IMR-90 (cell line): ENCODE results near the gene ARHGEF6. TPM values are rescaled to one million over a fixed set of nuclear protein-coding genes. Genes with fewer than 3 reads are reported as not detected.

ENCODE experiments used
- ATAC-seq: fragments of 200-7000 bp; cut with Tn5 transposase; 2 replicates; pipeline ENCODE4 v1.9.1; 2020; ENCODE audit warnings: low read depth, mild to moderate bottlenecking, moderate library complexity
- BruUV-seq: library from RNA; stranded (reverse); fragments of 400-500 nt; replicated peaks from 2 replicates; lab custom pipeline; 2021; lab: Mats Ljungman, UMichigan
- CTCF ChIA-PET: fragments of 300-600 bp; formaldehyde crosslinking; extraction: SDS; loops from one replicate; lab custom pipeline; 2021; ENCODE audit warnings: antibody characterized with exemption; lab: Yijun Ruan, JAX
- POLR2A ChIA-PET: fragments of 300-600 bp; sonication (Branson Sonifier 250); formaldehyde crosslinking; loops from one replicate; lab custom pipeline; 2022; ENCODE audit warnings: antibody characterized with exemption; ENCODE audit not compliant: unreplicated experiment; lab: Charles Lee
- DNase-seq: peaks from one replicate; pipeline ENCODE4 v3.0.0; 2013
- H2AFZ ChIP-seq: replicated peaks from 2 replicates; pipeline ENCODE3; 2013; ENCODE audit warnings: low read length, mild to moderate bottlenecking; ENCODE audit not compliant: poor library complexity
- H2AK5ac ChIP-seq: 2 replicates; pipeline ENCODE4 v1.6.1; 2013; ENCODE audit warnings: low read depth, low read length, inconsistent platforms
- H2AK9ac ChIP-seq: replicated peaks from 2 replicates; pipeline ENCODE3; 2013; ENCODE audit warnings: mild to moderate bottlenecking, low read depth, low read length, moderate library complexity; ENCODE audit not compliant: poor library complexity
- H2BK120ac ChIP-seq: 2 replicates; pipeline ENCODE4 v1.6.1; 2013; ENCODE audit warnings: low read depth, low read length, inconsistent platforms
- H2BK15ac ChIP-seq: 3 replicates; pipeline ENCODE4 v1.6.1; 2013; ENCODE audit warnings: low read depth, low read length, inconsistent platforms
- H2BK20ac ChIP-seq: 2 replicates; pipeline ENCODE4 v1.6.1; 2013; ENCODE audit warnings: low read depth, mild to moderate bottlenecking, inconsistent platforms, low read length, moderate library complexity
- H2BK5ac ChIP-seq: 2 replicates; pipeline ENCODE4 v1.6.1; 2013; ENCODE audit warnings: mild to moderate bottlenecking, low read depth, low read length, inconsistent platforms; ENCODE audit not compliant: poor library complexity, severe bottlenecking
- H3K14ac ChIP-seq: replicated peaks from 2 replicates; pipeline ENCODE4 v1.6.1; 2013; ENCODE audit warnings: low read depth, low read length, inconsistent platforms
- H3K18ac ChIP-seq: 2 replicates; pipeline ENCODE4 v1.6.1; 2013; ENCODE audit warnings: low read depth, low read length, control low read depth
- H3K23ac ChIP-seq: 2 replicates; pipeline ENCODE4 v1.6.1; 2013; ENCODE audit warnings: low read depth, low read length, inconsistent platforms
- H3K27ac ChIP-seq: 2 replicates; pipeline ENCODE4 v1.5.1; 2013; ENCODE audit warnings: mild to moderate bottlenecking, control low read depth, low read length; ENCODE audit not compliant: insufficient read depth
- H3K27me3 ChIP-seq: 2 replicates; pipeline ENCODE4 v1.6.1; 2013; ENCODE audit warnings: low read length; ENCODE audit not compliant: control insufficient read depth, insufficient read depth
- H3K36me3 ChIP-seq: 2 replicates; pipeline ENCODE4 v1.6.1; 2013; ENCODE audit warnings: low read length, mixed read lengths; ENCODE audit not compliant: control insufficient read depth, insufficient read depth
- H3K4ac ChIP-seq: 2 replicates; pipeline ENCODE4 v1.6.1; 2013; ENCODE audit warnings: low read depth, low read length, inconsistent platforms
- H3K4me1 ChIP-seq: 2 replicates; pipeline ENCODE4 v1.6.1; 2013; ENCODE audit warnings: low read length, mixed read lengths; ENCODE audit not compliant: control insufficient read depth, insufficient read depth
- H3K4me2 ChIP-seq: 2 replicates; pipeline ENCODE4 v1.6.1; 2013; ENCODE audit warnings: low read depth, mild to moderate bottlenecking, control low read depth, low read length, moderate library complexity
- H3K4me3 ChIP-seq: 2 replicates; pipeline ENCODE4 v1.5.1; 2013; ENCODE audit warnings: low read depth, mild to moderate bottlenecking, control low read depth, low read length, moderate library complexity; ENCODE audit not compliant: insufficient read depth
- H3K56ac ChIP-seq: 2 replicates; pipeline ENCODE4 v1.6.1; 2013; ENCODE audit warnings: low read length, inconsistent platforms; ENCODE audit not compliant: insufficient read depth; ENCODE audit errors: extremely low read depth
- H3K79me1 ChIP-seq, 2 experiments: 2 replicates each; pipeline ENCODE4 v1.6.1; 2013; ENCODE audit warnings: low read length in 2 of 2, inconsistent platforms in 1 of 2, low read depth in 1 of 2
- H3K9ac ChIP-seq: 2 replicates; pipeline ENCODE4 v1.6.1; 2013; ENCODE audit warnings: low read depth, low read length, control low read depth
- H3K9me1 ChIP-seq: 2 replicates; pipeline ENCODE4 v1.6.1; 2013; ENCODE audit warnings: low read length, inconsistent platforms; ENCODE audit not compliant: insufficient read depth
- H3K9me3 ChIP-seq: 2 replicates; pipeline ENCODE4 v1.6.1; 2013; ENCODE audit warnings: low read length; ENCODE audit not compliant: control insufficient read depth, insufficient read depth
- H4K20me1 ChIP-seq: 2 replicates; pipeline ENCODE4 v1.6.1; 2013; ENCODE audit warnings: low read length, inconsistent platforms; ENCODE audit not compliant: insufficient read depth
- H4K5ac ChIP-seq: 2 replicates; pipeline ENCODE4 v1.6.1; 2013; ENCODE audit warnings: mild to moderate bottlenecking, low read depth, low read length, control low read depth
- H4K8ac ChIP-seq, 2 experiments: 2 replicates each; pipeline ENCODE4 v1.6.1; 2013; ENCODE audit warnings: low read depth in 2 of 2, low read length in 2 of 2, control low read depth in 1 of 2, inconsistent platforms in 1 of 2
- H4K91ac ChIP-seq: 2 replicates; pipeline ENCODE4 v1.6.1; 2013; ENCODE audit warnings: low read depth, low read length, inconsistent platforms; ENCODE audit not compliant: insufficient read depth
- CHD1 ChIP-seq: IDR thresholded peaks from 2 replicates; pipeline ENCODE4 v1.6.1; 2012; ENCODE audit warnings: low read depth, low read length, improper control_type of control experiment
- ELK1 ChIP-seq: fragments of 150-350 bp; IDR thresholded peaks from 2 replicates; pipeline ENCODE4 v1.6.1; 2016; ENCODE audit warnings: low read depth, mild to moderate bottlenecking, low read length, moderate library complexity, borderline replicate concordance
- MXI1 ChIP-seq: IDR thresholded peaks from 2 replicates; pipeline ENCODE4 v1.6.1; 2012; ENCODE audit warnings: low read depth, mild to moderate bottlenecking, low read length, moderate library complexity, borderline replicate concordance
- RAD21 ChIP-seq: IDR thresholded peaks from 2 replicates; pipeline ENCODE4 v1.6.1; 2012; ENCODE audit warnings: low read length, improper control_type of control experiment
- USF2 ChIP-seq: fragments of 150-350 bp; IDR thresholded peaks from 2 replicates; pipeline ENCODE4 v1.6.1; 2017; ENCODE audit warnings: mild to moderate bottlenecking, antibody characterized with exemption, low read length, low read depth
- WGBS, 2 experiments: methylation state at CpG; one replicate each; pipeline versions ENCODE4 v1.1.5 to v1.1.7; 2013; ENCODE audit warnings: missing lambda C conversion rate in 2 of 2; ENCODE audit not compliant: insufficient read length in 1 of 2; ENCODE audit errors: extremely low coverage in 2 of 2; 5-methylcytosine and 5-hydroxymethylcytosine counted together
- dilution Hi-C: fragments of 300-500 bp; cut with HindIII; formaldehyde crosslinking; loops from one replicate; pipeline ENCODE4 v1.14.3; 2018; ENCODE audit warnings: low sequenced_read_pairs; ENCODE audit not compliant: unreplicated experiment
- in situ Hi-C: fragments of 300-500 bp; cut with MboI; formaldehyde crosslinking; loops from 3 replicates; pipeline ENCODE4 v1.14.3; 2019; ENCODE audit warnings: low sequenced_read_pairs, inconsistent platforms, mixed read lengths
- intact Hi-C: fragments of 100-400 bp; cut with micrococcal nuclease; formaldehyde crosslinking; loops from 2 replicates; pipeline ENCODE4 v1.10.0; 2022
- polyA plus RNA-seq, 3 experiments: library from polyadenylated mRNA; depleted of rRNA; stranded (reverse); fragments of >200 nt; gene quantifications; 2 replicates each; pipeline ENCODE4 v1.2.3, GENCODE V29; 2012; ENCODE audit warnings: low replicate concordance in 1 of 3
- total RNA-seq: library from RNA; depleted of rRNA; stranded (reverse); fragments of >200 nt; gene quantifications from 2 replicates; pipeline ENCODE4 v1.2.3, GENCODE V29; 2012

ARHGEF6 gene
- total and polyA plus RNA-seq, 2 of the 4 experiments (the other 2 are of a cell fraction), result 2.1 to 2.7 TPM

GRCh38 chrX:136666088-136666487 is 114.6 kb downstream of the ARHGEF6 start:
- Histone ChIP-seq H2BK20ac (no peak overlapping the region), H2BK15ac (no peak overlapping the region), H2AK9ac (no peak overlapping the region), H2AFZ (no peak overlapping the region), H2AK5ac (no peak overlapping the region), H3K27ac (no peak overlapping the region), H3K4me2 (no peak overlapping the region), H3K4ac (no peak overlapping the region), H2BK5ac (no peak overlapping the region), H3K9ac (no peak overlapping the region), H4K8ac (no peak overlapping the region), H4K20me1 (no peaks in the 10 kb centered on the region), H3K56ac (no peak overlapping the region), H3K36me3 (no peaks in the 10 kb centered on the region), H3K27me3 (peaks cover 4% of the 10 kb centered on the region), H4K91ac (no peak overlapping the region), H3K79me1 (no peaks in the 10 kb centered on the region), H3K18ac (no peak overlapping the region), H3K9me1 (peaks cover 3% of the 10 kb centered on the region; the same call in 1 of the 2 replicates), H3K4me1 (no peaks in the 10 kb centered on the region), H4K5ac (no peak overlapping the region), H2BK120ac (no peak overlapping the region), H3K9me3 (peaks cover 4% of the 10 kb centered on the region), H3K23ac (no peak overlapping the region), H3K4me3 (no peak overlapping the region), H3K14ac (no peak overlapping the region)
- WGBS, 2 experiments, result no CpG with 5 or more reads among the region's 1 CpG
- in situ Hi-C loops, result no loop called here
- POLR2A ChIA-PET, result no interaction called here
- no TSS peak for BruUV-seq
- intact Hi-C loops, result no loop called here
- TF ChIP-seq CHD1, result no peak
- TF ChIP-seq MXI1, result no peak
- no peak for TF ChIP-seq USF2
- no peak for TF ChIP-seq ELK1
- TF ChIP-seq RAD21, result no peak
- CTCF ChIA-PET, result no interaction called here
- dilution Hi-C loops, result no loop called here
- DNase-seq, result no peak
- no peak for ATAC-seq
